ENCODE results near the gene CXCL17. TPM values are rescaled to one million over a fixed set of nuclear protein-coding genes. Genes with fewer than 3 reads are reported as not detected.

CXCL17 gene
- total RNA-seq, 4 donors from 2014 or later: 0.55 TPM; not detected in 3

GRCh38 chr19:42407816-42408175 is 35.0 kb downstream of the CXCL17 start:
- 98% methylated on average over 10 of the region's 10 CpGs for whole genome bisulfite sequencing
- DNase-seq (ENCODE audit: low spot score in 2 of 2): no peak
- Histone ChIP-seq H3K9me3 (no peaks in the 10 kb centered on the region), H3K27ac (no peak overlapping the region), H3K27me3 (no peaks in the 10 kb centered on the region), H3K4me1 (peaks cover 4% of the 10 kb centered on the region), H3K4me3 (no peak overlapping the region), H3K36me3 (peaks cover 10% of the 10 kb centered on the region)
- no peak for TF ChIP-seq EP300 (IDR thresholded peaks at IDR 0.05)
- TF ChIP-seq POLR2A (IDR thresholded peaks at IDR 0.05): no peak
- TF ChIP-seq POLR2AphosphoS5 (IDR thresholded peaks at IDR 0.05): no peak
- TF ChIP-seq CTCF (IDR thresholded peaks at IDR 0.05): no peak

GRCh38 chr19:42407085-42407815 is 35.5 kb downstream of the CXCL17 start:
- Histone ChIP-seq H3K9me3 (no peaks in the 10 kb centered on the region), H3K36me3 (peaks cover 10% of the 10 kb centered on the region), H3K27me3 (no peaks in the 10 kb centered on the region), H3K4me3 (no peak overlapping the region), H3K27ac (no peak overlapping the region), H3K4me1 (peaks cover 8% of the 10 kb centered on the region)
- WGBS: 92% methylated on average over 25 of the region's 30 CpGs
- TF ChIP-seq CTCF (IDR thresholded peaks at IDR 0.05): no peak
- no peak for TF ChIP-seq POLR2AphosphoS5 (IDR thresholded peaks at IDR 0.05)
- TF ChIP-seq POLR2A (IDR thresholded peaks at IDR 0.05): no peak
- TF ChIP-seq EP300 (IDR thresholded peaks at IDR 0.05): no peak
- DNase-seq (ENCODE audit: low spot score in 2 of 2): no peak

DNA sequence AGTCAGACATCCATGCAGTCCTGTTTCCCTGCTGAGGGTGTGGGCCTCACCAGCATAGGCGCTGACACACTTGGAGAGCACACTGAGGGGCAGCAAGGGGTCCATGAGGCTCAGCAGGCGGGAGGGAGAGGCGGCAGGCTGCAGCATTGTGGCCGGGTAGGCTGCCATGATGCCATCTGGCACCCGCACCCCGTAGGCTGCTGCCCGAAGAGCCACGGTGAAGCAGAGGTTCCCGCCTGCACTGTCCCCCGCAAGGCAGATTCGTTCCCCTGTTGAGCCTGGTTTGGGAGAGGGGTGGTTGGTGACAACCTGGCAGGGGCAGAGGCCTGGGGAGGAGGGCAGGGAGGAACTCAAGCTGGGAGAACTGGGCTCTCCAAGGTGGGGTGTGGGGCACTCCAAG is 36.6 kb downstream of the CXCL17 start:
- Histone ChIP-seq H3K27me3 (no peaks in the 10 kb centered on the region), H3K27ac (no peak overlapping the region), H3K4me3 (no peak overlapping the region), H3K4me1 (peaks cover 20% of the 10 kb centered on the region), H3K9me3 (no peaks in the 10 kb centered on the region), H3K36me3 (peaks cover 10% of the 10 kb centered on the region)
- TF ChIP-seq POLR2A (IDR thresholded peaks at IDR 0.05) (no peak), EP300 (IDR thresholded peaks at IDR 0.05) (no peak), CTCF (IDR thresholded peaks at IDR 0.05) (no peak), POLR2AphosphoS5 (IDR thresholded peaks at IDR 0.05) (no peak)
- WGBS: 97% methylated on average over 7 of the region's 11 CpGs
- no peak for DNase-seq (ENCODE audit: low spot score in 2 of 2)

DNA sequence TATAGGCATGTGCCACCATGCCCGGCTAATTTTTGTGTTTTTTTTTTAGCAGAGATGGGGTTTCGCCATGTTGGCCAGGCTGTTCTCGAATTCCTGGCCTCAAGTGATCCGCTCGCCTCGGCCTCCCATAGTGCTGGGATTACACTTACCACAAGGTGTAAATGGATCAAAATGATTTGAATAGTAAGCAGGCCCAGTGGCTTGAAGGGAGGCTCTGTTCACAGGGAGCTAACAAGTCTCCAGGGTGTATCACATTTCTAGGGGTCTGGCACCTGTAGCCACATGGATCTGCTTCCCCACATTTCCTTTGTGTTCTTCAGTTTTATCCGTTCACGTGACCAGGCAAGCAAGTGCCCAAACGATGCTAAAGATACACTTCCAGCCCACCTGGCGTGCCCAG is 39.2 kb downstream of the CXCL17 start:
- no peak overlapping the region for H3K4me3 ChIP-seq
- peaks cover 4% of the 10 kb centered on the region for H3K36me3 ChIP-seq
- no peak overlapping the region for H3K27ac ChIP-seq
- WGBS: 95% methylated on average over 10 of the region's 10 CpGs
- H3K4me1 ChIP-seq: peaks cover 18% of the 10 kb centered on the region
- TF ChIP-seq EP300 (IDR thresholded peaks at IDR 0.05) (no peak), POLR2A (IDR thresholded peaks at IDR 0.05) (no peak), POLR2AphosphoS5 (IDR thresholded peaks at IDR 0.05) (no peak), CTCF (IDR thresholded peaks at IDR 0.05) (no peak)
- H3K27me3 ChIP-seq: no peaks in the 10 kb centered on the region
- no peaks in the 10 kb centered on the region for H3K9me3 ChIP-seq
- DNase-seq (ENCODE audit: low spot score in 2 of 2): no peak

DNA sequence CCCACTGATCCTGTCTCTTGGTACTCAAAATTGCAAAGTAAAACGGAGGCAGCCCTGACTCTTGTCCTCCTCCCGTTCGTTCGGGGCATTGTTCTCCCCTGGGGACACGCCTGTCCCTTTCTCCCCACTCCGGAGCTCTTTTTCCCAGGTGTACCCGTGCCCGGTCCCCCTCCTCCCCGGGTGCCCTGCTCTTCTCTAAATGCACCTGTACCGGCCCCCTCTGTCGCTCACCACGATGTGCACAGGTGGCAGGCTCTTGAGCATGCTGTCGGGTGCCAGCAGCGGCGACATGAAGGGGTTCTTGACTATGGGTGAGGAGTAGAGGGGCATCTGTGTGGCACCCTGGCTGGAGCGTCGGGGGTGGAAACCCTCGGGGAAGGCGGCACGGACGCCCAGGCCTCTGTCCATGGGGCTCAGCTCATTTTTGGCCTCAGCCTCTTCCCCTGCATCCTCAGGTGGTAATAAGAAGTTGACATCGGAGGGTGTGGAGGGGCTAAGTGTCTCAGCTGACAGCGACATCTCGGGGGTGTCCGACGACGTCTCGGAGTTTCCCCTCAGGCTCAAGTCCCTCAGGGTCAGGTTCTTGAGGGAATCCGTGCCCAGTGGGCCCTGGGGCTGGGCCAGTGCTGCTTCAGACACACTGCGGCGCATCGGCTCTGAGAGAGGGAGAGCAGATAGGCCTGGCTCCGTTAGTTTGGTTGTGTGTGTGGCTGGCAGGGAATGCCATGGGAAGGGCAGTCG is 40.2 kb downstream of the CXCL17 start:
- TF ChIP-seq CTCF (IDR thresholded peaks at IDR 0.05) (no peak), POLR2A (IDR thresholded peaks at IDR 0.05) (no peak), EP300 (IDR thresholded peaks at IDR 0.05) (no peak), POLR2AphosphoS5 (IDR thresholded peaks at IDR 0.05) (no peak)
- H3K4me3 ChIP-seq: peak overlapping the region; percentile 68
- H3K27ac ChIP-seq: no peak overlapping the region
- peaks cover 24% of the 10 kb centered on the region for H3K4me1 ChIP-seq
- no peaks in the 10 kb centered on the region for H3K9me3 ChIP-seq
- no peak for DNase-seq (ENCODE audit: low spot score in 2 of 2)
- no peaks in the 10 kb centered on the region for H3K27me3 ChIP-seq
- no peaks in the 10 kb centered on the region for H3K36me3 ChIP-seq
- 55% methylated on average over 18 of the region's 34 CpGs for WGBS

All from suprapubic skin (tissue), 4 donors.